Right atrium auricular region (tissue), 2 donors: Measurements from ENCODE around the gene ZBTB46. TPM values are rescaled to one million over a fixed set of nuclear protein-coding genes. Genes with fewer than 3 reads are reported as not detected.

Source experiments
- DNase-seq: peaks from one replicate; pipeline ENCODE4 v3.0.0-alpha.2; 2019; ENCODE audit warnings: low spot score
- H3K27ac ChIP-seq, 2 donors: fragments of 200-600 bp; sonication (generic); 1 replicate in 1 of 2; 2 replicates in 1 of 2; pipeline ENCODE4 v1.5.1; 2016 to 2019
- H3K27me3 ChIP-seq, 2 donors: fragments of 200-600 bp; sonication (generic); one replicate each; pipeline versions ENCODE4 v1.5.1 to v1.6.0; 2017 to 2019
- H3K36me3 ChIP-seq: fragments of 200-600 bp; sonication (generic); one replicate; pipeline ENCODE4 v1.5.1; 2016
- H3K4me1 ChIP-seq, 2 donors: fragments of 200-600 bp; sonication (generic); one replicate each; pipeline versions ENCODE4 v1.5.1 to v1.6.0; 2017 to 2019
- H3K4me3 ChIP-seq, 2 donors: fragments of 200-600 bp; sonication (generic); 1 replicate in 1 of 2; 2 replicates in 1 of 2; pipeline ENCODE4 v1.5.1; 2017 to 2019; ENCODE audit warnings: mild to moderate bottlenecking in 1 of 2, moderate library complexity in 1 of 2
- H3K9me3 ChIP-seq, 2 donors: fragments of 200-600 bp; sonication (generic); one replicate each; pipeline ENCODE4 v1.5.1; 2019
- total RNA-seq, 2 donors: library from RNA; depleted of rRNA; stranded (reverse); fragments of >200 nt; gene quantifications; one replicate each; pipeline ENCODE4 v1.1.0, GENCODE V29; 2016
- TF ChIP-seq, protein P1 (sequence below), 2 donors: fragments of 200-600 bp; sonication (generic); IDR thresholded peaks; one replicate each; pipeline ENCODE4 v1.5.1; 2019; ENCODE audit warnings: antibody characterized with exemption in 2 of 2

ZBTB46 gene
- total RNA-seq, 2 donors from 2014 or later: 12.2 to 17.8 TPM

DNA sequence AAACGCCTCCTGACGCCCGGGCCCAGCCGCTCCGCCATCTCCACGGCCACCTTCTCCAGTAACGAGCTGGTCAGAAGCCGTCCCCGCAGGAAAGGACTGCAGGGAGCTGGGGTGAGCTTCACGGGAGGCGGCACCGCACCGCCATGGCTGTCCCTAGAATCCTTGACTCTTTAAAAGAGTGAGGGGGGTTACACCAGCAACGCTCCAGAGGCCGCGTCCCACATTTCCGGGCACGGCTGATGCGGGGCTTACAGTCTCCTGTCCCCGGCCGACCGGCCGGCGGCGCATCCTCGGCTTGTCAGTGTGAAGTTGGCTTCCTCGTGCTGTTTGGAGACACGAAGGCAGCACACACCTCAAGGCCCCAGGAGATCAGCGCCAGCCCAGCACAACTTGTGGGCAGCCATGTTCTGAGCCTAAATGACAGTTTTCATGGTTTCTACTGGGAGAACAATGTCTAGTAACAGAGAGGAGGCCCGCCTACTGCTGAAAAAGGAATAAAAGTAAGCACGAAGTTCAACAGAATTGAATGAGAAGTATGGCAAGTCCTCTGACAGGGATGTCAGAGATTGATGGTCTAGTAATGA is 61.1 kb downstream of the ZBTB46 start:
- H3K27me3 ChIP-seq: no peaks in the 10 kb centered on the region
- no peak for DNase-seq

DNA sequence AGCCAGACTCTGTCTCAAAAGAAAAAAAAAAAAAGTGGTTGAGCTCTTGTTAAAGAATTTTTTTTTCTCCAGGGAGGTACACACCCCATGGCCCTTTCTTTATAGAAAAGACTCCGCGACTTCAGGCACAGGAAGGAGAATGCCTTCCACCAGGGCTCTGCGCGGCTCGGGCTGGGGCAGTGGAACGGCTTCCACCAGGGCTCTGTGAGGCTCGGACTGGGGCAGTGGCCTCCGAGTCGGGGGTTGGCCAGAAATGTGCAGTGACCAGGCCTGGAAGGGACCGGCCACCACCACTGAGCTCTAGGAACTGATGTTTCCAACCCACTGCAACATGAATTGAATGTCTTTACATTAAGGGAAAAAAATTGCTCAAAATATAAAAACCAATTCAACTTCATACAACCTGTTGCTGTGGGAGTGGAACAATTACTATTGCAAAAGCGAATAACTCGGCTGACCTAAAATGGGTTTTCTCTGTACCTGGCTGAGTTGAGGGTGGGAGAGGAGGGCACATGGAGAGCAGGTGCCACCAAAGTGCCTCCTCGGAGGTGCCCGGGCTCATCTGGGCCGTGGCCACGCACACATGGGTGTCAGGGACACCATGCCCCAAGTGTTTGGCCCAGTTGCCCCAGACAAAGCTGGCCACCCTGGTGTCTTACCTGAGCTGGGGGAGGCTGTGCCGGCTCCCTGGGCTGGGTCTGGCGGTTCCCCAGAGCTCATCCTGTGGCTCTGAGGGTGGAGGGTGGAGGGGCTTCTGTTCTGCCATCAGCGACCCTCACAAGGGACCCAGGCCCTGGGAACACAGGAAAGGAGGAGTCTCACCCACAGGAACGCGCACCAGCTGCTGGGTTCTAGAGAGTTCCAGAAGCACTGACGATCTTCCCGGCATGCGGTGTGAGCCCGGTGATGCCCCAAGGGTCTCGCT is 62.2 kb downstream of the ZBTB46 start:
- H3K27ac ChIP-seq: no peak overlapping the region
- H3K9me3 ChIP-seq: no peaks in the 10 kb centered on the region
- H3K36me3 ChIP-seq: peaks cover 24% of the 10 kb centered on the region
- peaks cover 0 to 14% of the 10 kb centered on the region in 2 donors for H3K4me1 ChIP-seq
- no peak overlapping the region for H3K4me3 ChIP-seq
- no peaks in the 10 kb centered on the region for H3K27me3 ChIP-seq
- TF ChIP-seq, protein P1, sequence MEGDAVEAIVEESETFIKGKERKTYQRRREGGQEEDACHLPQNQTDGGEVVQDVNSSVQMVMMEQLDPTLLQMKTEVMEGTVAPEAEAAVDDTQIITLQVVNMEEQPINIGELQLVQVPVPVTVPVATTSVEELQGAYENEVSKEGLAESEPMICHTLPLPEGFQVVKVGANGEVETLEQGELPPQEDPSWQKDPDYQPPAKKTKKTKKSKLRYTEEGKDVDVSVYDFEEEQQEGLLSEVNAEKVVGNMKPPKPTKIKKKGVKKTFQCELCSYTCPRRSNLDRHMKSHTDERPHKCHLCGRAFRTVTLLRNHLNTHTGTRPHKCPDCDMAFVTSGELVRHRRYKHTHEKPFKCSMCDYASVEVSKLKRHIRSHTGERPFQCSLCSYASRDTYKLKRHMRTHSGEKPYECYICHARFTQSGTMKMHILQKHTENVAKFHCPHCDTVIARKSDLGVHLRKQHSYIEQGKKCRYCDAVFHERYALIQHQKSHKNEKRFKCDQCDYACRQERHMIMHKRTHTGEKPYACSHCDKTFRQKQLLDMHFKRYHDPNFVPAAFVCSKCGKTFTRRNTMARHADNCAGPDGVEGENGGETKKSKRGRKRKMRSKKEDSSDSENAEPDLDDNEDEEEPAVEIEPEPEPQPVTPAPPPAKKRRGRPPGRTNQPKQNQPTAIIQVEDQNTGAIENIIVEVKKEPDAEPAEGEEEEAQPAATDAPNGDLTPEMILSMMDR (IDR thresholded peaks at IDR 0.05): no peak
- no peak for DNase-seq

More for the DNA sequence above, 61.1 kb downstream of the ZBTB46 start:
- Histone ChIP-seq H3K36me3 (peaks cover 24% of the 10 kb centered on the region), H3K27ac (no peak overlapping the region), H3K4me1 (peaks cover 0 to 22% of the 10 kb centered on the region in 2 donors), H3K9me3 (no peaks in the 10 kb centered on the region), H3K4me3 (no peak overlapping the region)
- TF ChIP-seq, protein P1 (IDR thresholded peaks at IDR 0.05): no peak

DNA sequence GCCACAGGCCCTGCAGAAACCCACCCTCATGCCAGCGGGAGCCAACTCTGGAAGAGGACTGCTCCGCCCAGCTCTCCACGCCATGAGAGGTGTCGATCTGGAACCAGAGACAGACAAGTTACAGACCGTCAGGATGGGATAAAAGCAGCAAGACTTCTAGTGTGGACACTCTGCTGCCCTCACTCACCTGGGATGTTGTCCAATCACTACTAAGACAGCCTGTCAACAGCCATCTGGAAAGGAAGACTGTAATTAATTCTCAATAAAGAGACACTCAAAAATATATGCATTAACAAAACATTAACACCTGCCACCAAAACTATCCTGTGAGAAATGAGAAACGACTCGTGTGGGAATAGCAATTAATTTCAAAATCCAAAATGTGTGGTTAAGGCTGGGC is 63.2 kb downstream of the ZBTB46 start:
- DNase-seq: no peak
- Histone ChIP-seq H3K36me3 (peaks cover 33% of the 10 kb centered on the region), H3K9me3 (no peaks in the 10 kb centered on the region), H3K27me3 (no peaks in the 10 kb centered on the region), H3K4me1 (peaks cover 0 to 12% of the 10 kb centered on the region in 2 donors), H3K4me3 (no peak overlapping the region), H3K27ac (no peak overlapping the region)
- TF ChIP-seq, protein P1 (IDR thresholded peaks at IDR 0.05): no peak

DNA sequence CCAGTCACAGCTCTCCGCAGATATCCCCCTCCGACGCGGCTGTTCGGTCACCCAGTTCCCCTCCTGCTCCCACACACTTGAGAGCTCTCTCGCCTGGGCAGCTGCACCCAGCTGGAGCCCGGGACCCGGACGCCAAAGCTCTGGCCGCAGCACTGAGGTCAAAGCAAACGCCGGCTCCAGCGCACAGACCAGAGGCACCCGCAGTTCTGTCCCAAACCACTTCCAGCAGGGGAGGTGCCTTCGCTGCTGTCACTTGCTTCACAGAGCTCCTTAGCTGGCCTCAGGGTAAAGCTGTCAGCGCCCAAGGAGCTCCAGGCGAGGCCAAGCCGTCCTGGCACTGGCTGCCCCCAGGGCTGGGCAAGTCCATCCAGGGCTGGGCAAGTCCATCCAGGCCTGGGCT is 63.6 kb downstream of the ZBTB46 start:
- Histone ChIP-seq H3K4me3 (no peak overlapping the region), H3K27me3 (no peaks in the 10 kb centered on the region), H3K4me1 (peaks cover 0 to 8% of the 10 kb centered on the region in 2 donors), H3K36me3 (peaks cover 35% of the 10 kb centered on the region), H3K27ac (no peak overlapping the region), H3K9me3 (no peaks in the 10 kb centered on the region)
- TF ChIP-seq, protein P1 (IDR thresholded peaks at IDR 0.05): no peak
- no peak for DNase-seq

DNA sequence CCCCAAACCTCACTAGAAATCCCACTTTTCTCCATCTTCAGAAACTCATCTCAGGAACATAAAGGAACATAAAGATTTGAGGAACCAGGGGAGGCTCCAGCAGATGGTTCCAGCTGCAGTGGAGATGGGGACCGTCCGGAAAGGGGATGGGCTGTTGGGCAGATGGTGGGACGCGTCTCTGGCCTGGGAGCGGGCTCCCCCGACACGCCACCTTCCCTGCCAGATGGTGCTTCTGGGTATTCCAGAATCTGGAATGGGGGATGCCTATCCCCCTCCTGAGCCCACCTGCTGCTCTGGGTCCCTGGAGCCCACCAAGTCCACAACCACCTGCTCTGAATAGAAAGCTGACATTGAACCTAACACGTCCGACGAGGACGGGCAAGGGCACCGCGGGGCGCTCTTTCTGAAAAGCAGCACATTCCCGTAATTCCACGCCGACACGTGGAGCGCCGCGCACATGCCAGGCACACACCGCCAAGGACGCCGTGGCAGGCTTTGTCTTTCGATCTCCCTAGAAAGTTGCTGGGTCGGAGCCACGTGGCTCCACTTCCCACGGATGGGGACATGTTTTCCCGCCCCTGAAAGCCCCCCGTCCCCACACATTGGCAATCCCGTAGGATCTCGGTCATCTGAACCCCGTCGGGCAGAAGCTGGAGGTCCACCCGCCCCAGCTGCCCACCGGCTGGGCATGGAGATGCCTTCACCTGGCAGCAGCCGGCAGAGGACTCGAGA is 64.2 kb downstream of the ZBTB46 start:
- Histone ChIP-seq H3K27ac (no peak overlapping the region), H3K27me3 (no peaks in the 10 kb centered on the region), H3K36me3 (peaks cover 38% of the 10 kb centered on the region), H3K4me3 (no peak overlapping the region), H3K9me3 (no peaks in the 10 kb centered on the region), H3K4me1 (peaks cover 0 to 5% of the 10 kb centered on the region in 2 donors)
- DNase-seq: no peak
- TF ChIP-seq, protein P1 (IDR thresholded peaks at IDR 0.05): no peak
